Left lung (tissue), 10 donors: ENCODE data around the gene DEGS2. TPM values are rescaled to one million over a fixed set of nuclear protein-coding genes. Genes with fewer than 3 reads are reported as not detected.

Experiments used
- ATAC-seq: fragments of 200-7000 bp; cut with Tn5 transposase; one replicate; pipeline ENCODE4 v1.9.1; 2020; ENCODE audit warnings: moderate library complexity
- DNase-seq, 4 donors: peaks; one replicate each; pipeline ENCODE4 v3.0.0-alpha.2; 2013 to 2020
- H3K27ac ChIP-seq, 2 donors: fragments of 200-600 bp; sonication (generic) in 1 of 2; one replicate each; pipeline versions ENCODE4 v1.5.0 to v1.8.0; 2020 to 2021
- H3K27me3 ChIP-seq, 2 donors: fragments of 200-600 bp; sonication (generic) in 1 of 2; one replicate each; pipeline versions ENCODE4 v1.5.0 to v1.8.0; 2020 to 2021
- H3K36me3 ChIP-seq, 2 donors: fragments of 200-600 bp; sonication (generic) in 1 of 2; one replicate each; pipeline versions ENCODE4 v1.5.0 to v1.8.0; 2020 to 2021
- H3K4me1 ChIP-seq, 2 donors: fragments of 200-600 bp; one replicate each; pipeline ENCODE4 v1.8.0; 2021
- H3K4me3 ChIP-seq, 2 donors: fragments of 200-600 bp; sonication (generic) in 1 of 2; one replicate each; pipeline versions ENCODE4 v1.5.0 to v1.8.0; 2020 to 2021; ENCODE audit warnings: mild to moderate bottlenecking in 1 of 2
- H3K9me3 ChIP-seq, 2 donors: fragments of 200-600 bp; sonication (generic) in 1 of 2; one replicate each; pipeline versions ENCODE4 v1.5.0 to v1.8.0; 2020 to 2021
- intact Hi-C, 2 donors: fragments of 100-400 bp; cut with DNase I; formaldehyde crosslinking; loops; one replicate each; pipeline versions ENCODE4 v1.11.2 to v1.14.2; 2022
- polyA plus RNA-seq, 6 donors: library from polyadenylated mRNA; unstranded; fragments of 120-200 nt; gene quantifications; one replicate each; pipeline ENCODE4 v1.2.1, GENCODE V29; 2013; ENCODE audit not compliant: insufficient read length in 6 of 6
- total RNA-seq, 2 donors: library from RNA; stranded (reverse); fragmentation: NEBNext Ultra II Directional; extraction: Animal tissue kit (Norgen Biotek cat#: 25700); gene quantifications; one replicate each; pipeline ENCODE4 v1.2.1, GENCODE V29; 2021
- TF ChIP-seq, protein P1 (sequence below), 2 donors: fragments of 200-600 bp; sonication (generic) in 1 of 2; IDR thresholded peaks; one replicate each; pipeline versions ENCODE4 v1.5.0 to v1.8.0; 2021; ENCODE audit warnings: antibody characterized with exemption in 2 of 2
- donor health status: DM: no; HTN: yes; CAD: no.
- donor health status: DM: no; HTN: no; CAD: no.

The DEGS2 gene
- total and polyA plus RNA-seq, 8 donors, result 2.0 to 8.3 (median 5.6) TPM

DNA sequence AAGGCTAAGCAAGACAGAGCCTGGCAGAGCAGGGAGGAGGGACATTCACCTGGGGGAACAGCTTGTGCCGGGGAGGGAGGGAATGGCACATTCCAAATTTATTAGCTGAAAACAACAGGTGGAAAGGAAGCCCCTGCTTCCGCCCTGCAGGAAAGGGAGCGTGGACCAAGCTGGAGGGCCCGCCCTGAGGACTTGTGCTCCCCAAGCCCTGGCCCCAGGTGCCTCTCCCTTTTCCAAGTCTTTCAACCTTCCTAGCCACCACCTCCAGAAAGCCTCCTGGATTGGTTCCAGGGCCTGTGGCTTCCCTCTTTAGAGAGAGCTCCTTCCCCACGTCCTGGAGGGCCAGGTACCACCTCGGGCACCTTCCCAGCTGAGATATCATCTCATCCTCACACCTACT lies 2.7 kb downstream of the DEGS2 start:
- DNase-seq (no peak), ATAC-seq (no peak)
- Histone ChIP-seq H3K27me3 (peaks cover 26 to 47% of the 10 kb centered on the region in 2 donors), H3K9me3 (peaks cover 0 to 9% of the 10 kb centered on the region in 2 donors), H3K4me3 (no peak overlapping the region), H3K36me3 (no peaks in the 10 kb centered on the region), H3K4me1 (peaks cover 8 to 15% of the 10 kb centered on the region in 2 donors), H3K27ac (no peak overlapping the region)
- TF ChIP-seq, protein P1, sequence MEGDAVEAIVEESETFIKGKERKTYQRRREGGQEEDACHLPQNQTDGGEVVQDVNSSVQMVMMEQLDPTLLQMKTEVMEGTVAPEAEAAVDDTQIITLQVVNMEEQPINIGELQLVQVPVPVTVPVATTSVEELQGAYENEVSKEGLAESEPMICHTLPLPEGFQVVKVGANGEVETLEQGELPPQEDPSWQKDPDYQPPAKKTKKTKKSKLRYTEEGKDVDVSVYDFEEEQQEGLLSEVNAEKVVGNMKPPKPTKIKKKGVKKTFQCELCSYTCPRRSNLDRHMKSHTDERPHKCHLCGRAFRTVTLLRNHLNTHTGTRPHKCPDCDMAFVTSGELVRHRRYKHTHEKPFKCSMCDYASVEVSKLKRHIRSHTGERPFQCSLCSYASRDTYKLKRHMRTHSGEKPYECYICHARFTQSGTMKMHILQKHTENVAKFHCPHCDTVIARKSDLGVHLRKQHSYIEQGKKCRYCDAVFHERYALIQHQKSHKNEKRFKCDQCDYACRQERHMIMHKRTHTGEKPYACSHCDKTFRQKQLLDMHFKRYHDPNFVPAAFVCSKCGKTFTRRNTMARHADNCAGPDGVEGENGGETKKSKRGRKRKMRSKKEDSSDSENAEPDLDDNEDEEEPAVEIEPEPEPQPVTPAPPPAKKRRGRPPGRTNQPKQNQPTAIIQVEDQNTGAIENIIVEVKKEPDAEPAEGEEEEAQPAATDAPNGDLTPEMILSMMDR (IDR thresholded peaks at IDR 0.05), result no peak
- intact Hi-C loops, result no loop called here

DNA sequence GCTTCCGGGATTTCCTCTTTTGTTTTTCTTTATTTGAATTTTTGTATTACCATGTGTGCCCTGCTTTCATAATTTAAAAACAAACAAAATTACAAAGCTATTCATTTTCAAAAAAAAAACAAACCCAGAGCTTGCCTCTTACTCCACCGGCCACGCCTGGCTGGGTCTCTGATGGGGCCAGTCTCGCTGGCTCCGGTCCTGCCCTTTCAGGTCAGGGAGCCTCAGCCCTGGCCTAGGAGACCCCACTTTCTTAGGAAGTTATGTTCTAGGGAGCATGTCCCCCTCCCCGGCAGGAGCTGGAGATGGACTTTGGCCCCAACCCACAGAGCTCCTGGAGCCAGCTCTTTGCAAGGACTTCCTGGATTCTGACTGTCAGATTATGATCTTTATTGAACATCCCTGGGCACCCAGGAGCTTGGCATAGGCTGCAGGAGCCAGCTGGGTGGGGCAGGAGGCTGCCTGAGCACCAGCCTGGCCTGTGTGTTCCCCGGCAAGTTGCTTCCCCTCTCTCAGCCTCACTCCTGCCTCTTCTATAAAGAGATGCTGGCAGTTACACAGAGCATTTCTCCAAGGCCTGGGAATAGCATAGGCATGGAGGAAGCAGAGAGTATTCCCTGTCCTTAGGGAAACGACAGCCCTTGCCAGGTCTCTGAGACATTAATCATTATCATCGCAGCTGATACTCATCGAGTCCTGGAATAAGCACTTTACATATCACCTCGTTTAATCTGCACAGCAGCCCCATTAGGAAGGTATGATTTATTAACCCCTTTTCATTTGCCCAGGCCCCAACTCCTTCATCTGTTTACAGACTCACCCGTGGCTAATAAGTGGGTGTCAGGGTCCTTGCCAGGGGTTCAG lies 3.5 kb downstream of the DEGS2 start:
- peaks cover 0 to 9% of the 10 kb centered on the region in 2 donors for H3K9me3 ChIP-seq
- H3K36me3 ChIP-seq, result no peaks in the 10 kb centered on the region
- intact Hi-C loops, result no loop called here
- no peak overlapping the region for H3K27ac ChIP-seq
- no peak overlapping the region for H3K4me3 ChIP-seq
- no peak for ATAC-seq
- peaks cover 8 to 15% of the 10 kb centered on the region in 2 donors for H3K4me1 ChIP-seq
- DNase-seq, result no peak
- TF ChIP-seq, protein P1 (IDR thresholded peaks at IDR 0.05), result no peak
- peaks cover 26 to 39% of the 10 kb centered on the region in 2 donors for H3K27me3 ChIP-seq

DNA sequence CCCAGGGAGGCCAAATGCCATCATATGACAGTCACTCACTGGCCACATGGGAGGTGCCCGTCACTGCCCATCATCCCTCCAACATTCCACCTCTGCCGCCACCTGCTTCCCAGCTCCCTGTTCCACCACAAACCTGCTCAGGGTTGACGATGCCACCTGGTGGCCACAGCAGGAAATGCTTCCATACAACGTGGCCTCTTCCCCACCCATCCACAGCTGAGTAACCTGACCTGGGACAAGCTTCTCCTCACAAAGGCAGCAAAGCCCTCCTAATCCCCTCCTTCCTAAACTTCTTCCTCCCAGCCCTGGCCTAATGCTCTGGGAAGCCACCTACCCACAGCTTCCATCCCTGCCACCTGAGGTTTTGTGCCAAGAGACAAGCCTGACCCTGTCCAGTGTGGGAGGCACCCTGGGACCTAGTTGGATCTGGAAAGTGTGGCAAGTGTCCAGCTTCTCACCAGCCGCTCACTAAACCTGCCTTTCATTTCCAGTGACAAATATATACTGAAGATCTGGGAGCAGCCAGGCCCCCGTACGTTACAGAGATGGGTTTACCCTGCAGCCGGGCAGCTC lies 4.3 kb downstream of the DEGS2 start:
- ATAC-seq, result no peak
- Histone ChIP-seq H3K4me1 (peaks cover 12 to 20% of the 10 kb centered on the region in 2 donors), H3K27ac (no peak overlapping the region), H3K4me3 (no peak overlapping the region), H3K9me3 (peaks cover 0 to 9% of the 10 kb centered on the region in 2 donors), H3K36me3 (no peaks in the 10 kb centered on the region), H3K27me3 (peaks cover 21 to 31% of the 10 kb centered on the region in 2 donors)
- TF ChIP-seq, protein P1 (IDR thresholded peaks at IDR 0.05), result peak in 1 of 2 donors; percentile 50
- intact Hi-C loops, result no loop called here
- DNase-seq, result no peak

DNA sequence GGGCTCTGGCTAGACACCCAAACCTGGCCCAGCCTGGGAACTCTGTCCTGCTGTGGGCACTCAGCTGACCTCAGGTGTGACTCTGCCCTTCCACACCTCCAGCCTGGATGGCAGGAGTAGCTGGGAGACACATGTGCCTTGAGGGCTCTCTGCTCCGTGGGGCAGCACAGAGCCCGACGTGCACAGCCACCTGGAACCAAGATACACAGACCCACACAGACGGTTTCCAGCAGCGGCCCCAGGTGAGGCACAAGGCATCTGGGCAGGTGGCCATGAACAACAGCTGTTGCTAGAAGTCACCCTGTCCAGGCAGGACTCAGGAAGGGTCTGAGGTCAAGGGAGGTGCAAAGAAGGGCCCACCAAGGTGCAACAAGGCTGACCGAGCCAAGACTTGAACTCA lies 5.9 kb downstream of the DEGS2 start:
- no peak for DNase-seq
- Histone ChIP-seq H3K4me1 (peaks cover 4 to 11% of the 10 kb centered on the region in 2 donors), H3K4me3 (no peak overlapping the region), H3K27ac (no peak overlapping the region), H3K27me3 (peaks cover 5 to 15% of the 10 kb centered on the region in 2 donors), H3K9me3 (peaks cover 0 to 9% of the 10 kb centered on the region in 2 donors), H3K36me3 (no peaks in the 10 kb centered on the region)
- intact Hi-C loops, result no loop called here
- ATAC-seq, result no peak
- TF ChIP-seq, protein P1 (IDR thresholded peaks at IDR 0.05), result no peak

DNA sequence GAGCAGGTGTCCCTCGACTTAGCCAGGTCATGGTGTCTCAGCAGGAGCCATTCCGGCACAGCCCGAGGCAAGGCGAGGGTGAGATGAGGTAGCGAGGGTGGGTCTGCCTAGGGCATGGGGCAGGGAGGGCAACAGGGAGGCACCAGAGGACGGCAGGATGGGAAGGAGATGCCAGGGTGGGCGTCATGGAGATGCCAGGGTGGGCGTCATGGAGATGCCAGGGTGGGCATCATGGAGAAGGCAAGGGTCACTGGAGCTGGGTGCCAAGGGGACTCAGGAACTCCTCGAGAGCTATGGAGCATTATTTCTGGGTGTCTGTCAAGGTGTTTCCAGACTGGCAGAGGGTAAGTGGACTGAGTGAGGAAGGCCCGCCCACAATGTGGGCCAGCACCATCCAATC lies 7.4 kb downstream of the DEGS2 start:
- Histone ChIP-seq H3K4me3 (no peak overlapping the region), H3K27me3 (peaks cover 0 to under 1% of the 10 kb centered on the region in 2 donors), H3K27ac (no peak overlapping the region), H3K4me1 (peaks cover 4 to 18% of the 10 kb centered on the region in 2 donors), H3K36me3 (no peaks in the 10 kb centered on the region), H3K9me3 (peaks cover 0 to 9% of the 10 kb centered on the region in 2 donors)
- DNase-seq, result no peak
- ATAC-seq, result no peak
- TF ChIP-seq, protein P1 (IDR thresholded peaks at IDR 0.05), result no peak
- intact Hi-C loops, result no loop called here
